ENCODE measurements around the gene RCOR1.

Gene RCOR1

DNA sequence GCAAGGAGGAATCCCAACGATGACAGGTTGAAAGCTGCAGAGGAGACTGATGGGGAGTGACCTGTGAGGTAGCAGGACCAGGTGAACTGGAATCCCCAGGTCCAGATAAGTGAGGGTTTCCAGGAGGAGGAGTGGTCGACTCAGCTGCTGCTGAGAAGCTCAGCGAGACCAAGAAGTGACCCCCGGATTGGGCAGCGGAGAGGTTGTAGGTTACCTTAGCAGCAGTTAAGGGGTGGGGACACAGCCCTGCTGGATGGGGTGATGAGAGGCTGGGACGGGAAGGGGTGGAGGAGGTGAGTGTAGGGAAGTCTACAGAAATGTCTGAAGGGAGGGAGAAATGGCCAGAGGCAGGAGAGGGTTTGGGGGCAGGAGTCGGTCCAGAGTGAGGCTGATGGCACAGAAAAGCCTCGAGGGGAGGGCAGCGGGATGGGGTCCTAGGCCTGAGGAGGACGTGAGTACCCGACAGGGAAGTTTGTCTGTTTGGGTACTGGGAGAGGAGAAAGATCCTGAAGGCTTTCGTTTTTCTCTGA lies 2.6 kb upstream of the RCOR1 start:
- Histone ChIP-seq H3K9me3 (ENCODE audit: insufficient read depth, low read length) (no peaks in the 10 kb centered on the region), H3K36me3 (replicated peaks; ENCODE audit: low read depth, low read length) (no peaks in the 10 kb centered on the region), H3K4me2 (ENCODE audit: low read length) (no peak overlapping the region), H3K4me1 (ENCODE audit: low read length) (peaks cover 19% of the 10 kb centered on the region), H2AFZ (ENCODE audit: low read depth, low read length) (no peak overlapping the region), H3K27ac (ENCODE audit: low read length) (no peak overlapping the region), H4K20me1 (ENCODE audit: insufficient read depth, low read length) (peaks cover 13% of the 10 kb centered on the region), H3K79me2 (ENCODE audit: low read length) (peaks cover 17% of the 10 kb centered on the region), H3K4me3 (ENCODE audit: low read length) (no peak overlapping the region), H3K9ac (ENCODE audit: low read length) (no peak overlapping the region), H3K27me3 (ENCODE audit: low read depth, low read length) (no peaks in the 10 kb centered on the region)
- no peak for TF ChIP-seq EZH2phosphoT487 (IDR thresholded peaks at IDR 0.05; ENCODE audit: low read depth)
- TF ChIP-seq, protein P1, sequence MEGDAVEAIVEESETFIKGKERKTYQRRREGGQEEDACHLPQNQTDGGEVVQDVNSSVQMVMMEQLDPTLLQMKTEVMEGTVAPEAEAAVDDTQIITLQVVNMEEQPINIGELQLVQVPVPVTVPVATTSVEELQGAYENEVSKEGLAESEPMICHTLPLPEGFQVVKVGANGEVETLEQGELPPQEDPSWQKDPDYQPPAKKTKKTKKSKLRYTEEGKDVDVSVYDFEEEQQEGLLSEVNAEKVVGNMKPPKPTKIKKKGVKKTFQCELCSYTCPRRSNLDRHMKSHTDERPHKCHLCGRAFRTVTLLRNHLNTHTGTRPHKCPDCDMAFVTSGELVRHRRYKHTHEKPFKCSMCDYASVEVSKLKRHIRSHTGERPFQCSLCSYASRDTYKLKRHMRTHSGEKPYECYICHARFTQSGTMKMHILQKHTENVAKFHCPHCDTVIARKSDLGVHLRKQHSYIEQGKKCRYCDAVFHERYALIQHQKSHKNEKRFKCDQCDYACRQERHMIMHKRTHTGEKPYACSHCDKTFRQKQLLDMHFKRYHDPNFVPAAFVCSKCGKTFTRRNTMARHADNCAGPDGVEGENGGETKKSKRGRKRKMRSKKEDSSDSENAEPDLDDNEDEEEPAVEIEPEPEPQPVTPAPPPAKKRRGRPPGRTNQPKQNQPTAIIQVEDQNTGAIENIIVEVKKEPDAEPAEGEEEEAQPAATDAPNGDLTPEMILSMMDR (IDR thresholded peaks at IDR 0.05; ENCODE audit: low read depth, low read length): no peak

DNA sequence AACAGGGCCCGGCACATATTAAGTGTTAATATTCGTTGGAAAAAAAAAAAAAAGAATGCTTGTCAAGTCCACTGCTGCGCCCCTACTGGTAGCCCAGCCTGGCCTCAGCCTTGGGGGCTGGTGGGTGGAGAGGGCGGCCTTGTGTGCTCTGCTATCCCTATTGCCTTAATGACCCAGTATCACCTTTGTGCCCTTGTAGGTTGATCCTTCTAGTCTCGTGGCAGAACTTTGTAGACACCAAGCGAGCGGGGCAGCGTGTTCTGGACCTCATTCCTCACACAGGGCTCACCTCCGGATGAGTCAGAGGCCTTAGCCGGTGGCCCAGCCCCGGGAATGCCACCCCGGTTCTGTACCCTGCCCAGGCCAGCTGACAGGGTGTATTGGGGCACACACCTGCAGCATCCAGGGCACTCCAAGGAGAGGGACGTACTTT lies 1.8 kb upstream of the RCOR1 start:
- Histone ChIP-seq H3K79me2 (ENCODE audit: low read length) (peaks cover 25% of the 10 kb centered on the region), H3K9me3 (ENCODE audit: insufficient read depth, low read length) (no peaks in the 10 kb centered on the region), H3K27me3 (ENCODE audit: low read depth, low read length) (no peaks in the 10 kb centered on the region), H3K4me3 (ENCODE audit: low read length) (peak overlapping the region; percentile 88), H4K20me1 (ENCODE audit: insufficient read depth, low read length) (peaks cover 18% of the 10 kb centered on the region), H3K4me2 (ENCODE audit: low read length) (peak overlapping the region; percentile 100), H3K4me1 (ENCODE audit: low read length) (peaks cover 22% of the 10 kb centered on the region), H3K9ac (ENCODE audit: low read length) (peak overlapping the region; percentile 97), H3K27ac (ENCODE audit: low read length) (no peak overlapping the region), H3K36me3 (replicated peaks; ENCODE audit: low read depth, low read length) (no peaks in the 10 kb centered on the region), H2AFZ (ENCODE audit: low read depth, low read length) (no peak overlapping the region)
- no peak for TF ChIP-seq EZH2phosphoT487 (IDR thresholded peaks at IDR 0.05; ENCODE audit: low read depth)
- TF ChIP-seq, protein P1 (IDR thresholded peaks at IDR 0.05; ENCODE audit: low read depth, low read length): peak; percentile 38

GRCh38 chr14:102591372-102591943 lies 991 bp upstream of the RCOR1 start:
- peaks cover 25% of the 10 kb centered on the region for H3K4me1 ChIP-seq (ENCODE audit: low read length)
- H3K4me2 ChIP-seq (ENCODE audit: low read length): peak overlapping the region; percentile 100
- H3K36me3 ChIP-seq (replicated peaks; ENCODE audit: low read depth, low read length): no peaks in the 10 kb centered on the region
- H2AFZ ChIP-seq (ENCODE audit: low read depth, low read length): peak overlapping the region; percentile 19; the same call in 1 of the 2 replicates
- peak overlapping the region; percentile 88 for H3K27ac ChIP-seq (ENCODE audit: low read length)
- H3K27me3 ChIP-seq (ENCODE audit: low read depth, low read length): no peaks in the 10 kb centered on the region
- H3K9ac ChIP-seq (ENCODE audit: low read length): peak overlapping the region; percentile 97
- no peak for TF ChIP-seq EZH2phosphoT487 (IDR thresholded peaks at IDR 0.05; ENCODE audit: low read depth)
- TF ChIP-seq, protein P1 (IDR thresholded peaks at IDR 0.05; ENCODE audit: low read depth, low read length): no peak
- no peaks in the 10 kb centered on the region for H3K9me3 ChIP-seq (ENCODE audit: insufficient read depth, low read length)
- H3K79me2 ChIP-seq (ENCODE audit: low read length): peaks cover 30% of the 10 kb centered on the region
- H3K4me3 ChIP-seq (ENCODE audit: low read length): peak overlapping the region; percentile 88
- H4K20me1 ChIP-seq (ENCODE audit: insufficient read depth, low read length): peaks cover 18% of the 10 kb centered on the region

- Histone ChIP-seq H3K27me3 (ENCODE audit: low read depth, low read length) (no peaks in the 10 kb centered on the region), H2AFZ (ENCODE audit: low read depth, low read length) (no peak overlapping the region), H3K4me2 (ENCODE audit: low read length) (peak overlapping the region; percentile 76), H3K9ac (ENCODE audit: low read length) (peak overlapping the region; percentile 75), H3K9me3 (ENCODE audit: insufficient read depth, low read length) (no peaks in the 10 kb centered on the region), H3K36me3 (replicated peaks; ENCODE audit: low read depth, low read length) (no peaks in the 10 kb centered on the region), H3K4me1 (ENCODE audit: low read length) (peaks cover 25% of the 10 kb centered on the region), H3K4me3 (ENCODE audit: low read length) (peak overlapping the region; percentile 96), H4K20me1 (ENCODE audit: insufficient read depth, low read length) (peaks cover 18% of the 10 kb centered on the region), H3K27ac (ENCODE audit: low read length) (peak overlapping the region; percentile 62), H3K79me2 (ENCODE audit: low read length) (peaks cover 30% of the 10 kb centered on the region)
- TF ChIP-seq, protein P1 (IDR thresholded peaks at IDR 0.05; ENCODE audit: low read depth, low read length): no peak
- TF ChIP-seq EZH2phosphoT487 (IDR thresholded peaks at IDR 0.05; ENCODE audit: low read depth): no peak
Observed at GRCh38 chr14:102592763-102593060, 263 bp downstream of the RCOR1 start.

Measured in OCI-LY3 (cell line).